Stimulated activated CD4-positive, alpha-beta T cell treated with anti-CD3 and anti-CD28 coated beads, Interleukin-12 subunit alpha, Interleukin-12 subunit beta, amount 100 ng/mL, for 48 hours (primary cell): Measurements from ENCODE around the gene NISCH.
A peak's percentile ranks its signal among the peaks of the same experiment; 100 is the strongest.

Experiments used
- DNase-seq, 3 donors: peaks; one replicate each; pipeline ENCODE4 v3.0.0-alpha.2; 2020; ENCODE audit warnings: low read depth in 2 of 3, low spot score in 1 of 3

The NISCH gene

DNA sequence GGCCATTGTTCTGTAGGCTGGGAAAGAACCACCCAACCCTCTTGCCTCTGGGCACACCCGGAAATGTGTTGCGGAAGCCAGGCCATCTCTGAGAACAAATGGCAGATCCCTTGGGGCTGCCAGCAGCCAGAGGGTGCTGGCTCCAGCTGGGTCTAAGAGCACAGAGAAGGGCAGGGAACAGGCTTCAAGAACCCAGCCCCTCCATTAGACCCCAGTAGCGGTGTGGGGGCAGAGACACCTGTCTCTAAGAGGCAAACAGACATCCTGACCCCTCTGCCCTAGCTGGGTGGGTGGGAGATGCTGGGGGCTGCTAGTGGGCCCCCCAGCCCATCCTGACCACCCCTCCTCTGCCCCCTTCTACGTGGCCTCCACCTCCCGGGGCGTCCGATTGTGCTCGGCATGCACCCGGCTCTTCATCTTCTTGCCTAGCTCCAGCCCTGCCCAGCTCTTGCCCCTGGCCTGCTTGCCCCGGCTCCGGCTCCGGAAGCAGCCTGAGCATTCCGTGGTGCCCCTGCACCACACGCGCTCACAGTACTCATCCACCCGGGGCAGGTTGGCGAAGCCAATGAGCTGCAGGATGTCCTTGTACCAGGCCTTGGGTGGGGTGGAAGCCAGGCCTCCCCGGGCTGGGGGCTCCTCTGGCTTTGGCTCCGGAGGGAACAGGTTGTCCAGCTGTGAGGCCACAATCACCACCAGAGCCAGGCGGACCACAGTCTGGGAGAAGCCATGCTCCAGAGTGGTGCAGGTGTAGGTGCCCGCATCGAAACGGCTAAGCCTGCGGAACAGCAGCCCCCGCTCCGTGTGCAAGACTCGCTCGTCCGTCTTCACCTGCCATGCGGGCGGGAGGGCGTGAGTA lies 19.9 kb upstream of the NISCH start:
- no peak for DNase-seq

GRCh38 chr3:52436500-52437149 lies 18.8 kb upstream of the NISCH start:
- DNase-seq: no peak

DNA sequence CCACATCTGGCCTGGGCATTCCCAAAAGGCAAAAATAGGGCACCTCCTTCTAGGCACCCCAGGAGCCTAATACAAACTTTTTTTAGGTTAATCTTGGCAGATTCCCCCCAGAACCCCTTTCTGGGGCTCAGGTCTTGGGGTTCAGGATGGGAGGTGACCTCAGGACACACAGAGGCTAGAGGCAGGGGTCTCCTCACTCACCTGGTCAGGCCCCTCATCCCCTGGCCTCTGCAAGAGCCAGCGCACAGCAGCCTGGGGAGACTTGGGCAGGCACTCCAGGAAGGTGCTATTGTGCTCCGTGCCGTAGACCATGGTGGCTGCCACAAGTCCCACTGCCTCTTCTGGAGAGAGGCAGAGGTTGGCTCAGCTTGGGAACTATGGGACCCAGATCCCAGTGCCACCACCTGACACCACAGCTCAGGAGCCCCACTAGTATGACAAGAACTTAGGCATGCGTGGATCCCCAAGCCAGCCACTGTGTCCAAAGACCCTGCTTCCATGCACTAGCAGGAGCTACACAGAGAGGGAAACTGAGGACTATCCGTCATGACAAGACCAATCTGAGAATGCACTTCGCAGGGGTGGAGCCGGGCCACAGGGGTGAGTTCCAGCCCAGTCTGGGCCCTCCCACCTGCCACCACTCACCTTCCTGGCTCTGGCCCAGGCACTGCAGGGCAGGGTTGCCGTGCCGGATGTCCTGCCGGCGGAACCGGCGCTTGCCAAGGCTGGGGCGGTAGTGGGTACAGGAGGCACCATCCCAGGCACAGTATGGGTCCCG lies 17.9 kb upstream of the NISCH start:
- DNase-seq: no peak

DNA sequence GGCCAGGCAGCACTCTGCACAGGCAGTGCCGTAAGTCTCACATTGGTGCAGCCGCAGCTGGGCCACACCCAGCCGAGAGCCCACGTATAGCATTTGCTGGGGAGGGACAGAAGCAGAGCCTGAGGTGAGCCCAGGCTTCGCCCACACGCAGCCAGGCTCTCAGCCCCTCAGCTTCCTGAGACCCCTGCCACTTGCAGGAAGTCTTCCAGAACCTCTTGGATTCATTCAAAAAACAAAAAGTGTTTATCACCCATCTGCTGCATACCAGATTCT lies 17.4 kb upstream of the NISCH start:
- DNase-seq: no peak

- DNase-seq: no peak
These were observed 16.6 kb upstream of the NISCH start for GRCh38 chr3:52438579-52439425.

DNA sequence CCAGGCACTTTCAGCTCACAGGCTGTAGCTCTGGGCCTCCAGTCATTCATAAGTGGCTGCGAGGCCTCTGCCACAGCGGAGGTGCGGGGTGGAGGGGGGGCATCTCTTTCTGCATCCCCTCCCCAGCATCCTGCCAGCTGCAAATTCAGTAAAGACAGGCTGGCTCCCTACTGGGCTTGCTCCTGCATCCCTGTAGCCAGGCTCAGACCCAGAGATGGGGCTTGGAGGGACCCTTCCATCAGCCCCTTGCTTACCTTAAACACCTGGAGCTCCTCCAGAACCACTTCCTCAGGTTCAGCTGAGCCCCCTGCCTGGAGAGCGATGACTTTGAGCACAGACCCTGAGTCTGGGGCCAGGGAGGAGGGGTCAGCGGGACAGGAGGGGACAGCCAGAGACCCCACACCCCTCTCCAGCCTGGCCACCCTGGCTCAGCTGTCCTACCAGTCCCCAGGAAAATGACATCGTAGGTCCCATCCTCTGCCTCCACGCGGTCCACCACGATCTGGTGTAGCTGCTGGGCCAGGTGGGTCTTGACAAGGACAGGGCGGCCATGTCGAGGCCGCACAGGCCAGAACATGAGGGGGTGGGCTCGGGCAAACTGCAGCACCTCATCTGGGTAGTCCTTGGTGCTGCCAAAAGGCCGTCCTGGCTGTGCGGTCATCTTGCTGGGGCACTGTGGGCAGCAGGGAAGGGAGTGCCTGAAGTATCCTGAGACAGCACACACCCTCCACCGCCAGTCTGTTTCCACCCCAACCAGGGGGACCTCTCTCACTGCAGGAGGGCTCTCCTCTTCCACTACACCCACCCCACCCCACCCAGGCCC lies 15.8 kb upstream of the NISCH start:
- DNase-seq: no peak

DNA sequence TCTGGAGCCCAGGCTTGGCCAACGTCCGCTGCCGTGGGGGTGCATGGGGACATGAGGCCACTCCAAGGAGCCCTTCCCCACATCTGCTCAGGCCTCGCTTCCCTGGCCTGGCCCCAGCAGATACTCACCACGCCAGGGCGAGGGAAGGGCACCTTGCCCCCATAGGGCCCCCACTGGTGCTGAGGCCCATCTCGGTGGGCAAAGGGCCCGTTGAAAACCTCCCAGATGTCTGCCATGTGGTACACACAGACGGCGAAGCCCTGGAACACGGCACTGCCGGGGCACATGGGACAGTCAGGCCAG lies 15.2 kb upstream of the NISCH start:
- no peak for DNase-seq

DNA sequence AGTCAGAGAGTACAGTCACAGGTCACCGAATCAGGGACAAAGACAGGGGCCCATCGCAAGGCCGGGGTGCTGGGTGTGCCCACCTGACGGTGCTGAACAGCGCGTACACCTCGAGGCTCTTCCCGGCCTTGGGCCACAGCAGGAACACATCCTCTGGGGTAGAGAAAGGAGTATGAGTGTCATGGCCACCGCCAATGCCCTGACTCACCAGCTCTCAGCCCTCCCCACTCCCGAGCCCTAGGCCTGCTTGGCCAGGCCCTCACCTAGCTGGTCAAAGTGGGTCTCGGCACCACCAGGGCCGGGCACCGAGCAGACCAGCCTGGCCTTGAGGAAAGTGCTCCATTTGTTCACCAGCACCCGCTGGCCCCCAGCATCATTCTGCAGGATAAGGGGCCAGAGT lies 14.7 kb upstream of the NISCH start:
- DNase-seq: no peak

DNA sequence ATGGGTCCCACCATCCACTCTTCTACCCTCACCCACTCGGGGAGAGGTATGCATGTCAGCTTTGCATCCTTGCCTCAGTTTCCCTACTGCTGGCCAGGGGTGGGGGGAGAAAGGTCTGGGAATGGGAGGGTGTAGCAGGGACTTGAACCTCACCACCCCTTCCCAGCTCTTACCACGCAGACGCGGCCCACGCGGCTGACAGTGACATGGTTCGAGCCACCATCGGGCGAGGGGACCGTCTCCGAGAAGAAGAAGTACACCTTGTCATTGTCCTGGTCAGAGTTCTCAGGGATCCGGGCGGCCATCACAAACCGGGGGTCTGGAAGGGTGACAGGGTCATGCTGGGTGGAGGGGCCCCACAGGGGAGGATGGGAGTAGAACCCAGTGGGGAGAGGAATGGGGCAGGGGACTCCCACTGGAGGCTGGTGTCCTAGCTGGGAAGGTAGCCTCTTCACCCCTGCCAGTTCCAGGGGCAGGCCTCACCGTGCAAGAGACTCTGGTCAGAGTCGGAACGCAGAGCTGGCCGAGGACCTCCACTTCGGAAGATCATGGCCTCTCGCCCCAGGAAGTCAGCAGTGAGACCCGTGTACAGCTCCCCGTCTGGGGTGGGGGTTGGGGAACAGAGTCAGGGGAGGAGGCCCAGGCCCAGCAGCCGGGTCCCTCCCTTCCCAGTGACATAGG lies 14.2 kb upstream of the NISCH start:
- no peak for DNase-seq

GRCh38 chr3:52441772-52442332 lies 13.6 kb upstream of the NISCH start:
- DNase-seq: no peak

GRCh38 chr3:52442409-52443267 lies 12.8 kb upstream of the NISCH start:
- no peak for DNase-seq

- DNase-seq: no peak
These were observed 12.2 kb upstream of the NISCH start for GRCh38 chr3:52443268-52443610.

- no peak for DNase-seq
These were observed 11.4 kb upstream of the NISCH start for GRCh38 chr3:52443791-52444687.

- DNase-seq: peak; percentile 65 to 76 (median 69)
These were observed 10.3 kb upstream of the NISCH start, which contains the start of gene SEMA3G for GRCh38 chr3:52444860-52445793. SEMA3G (minus strand) TSS chr3:52445103; CDS start chr3:52445027, 76 bp downstream.

GRCh38 chr3:52446042-52446441 lies 9.4 kb upstream of the NISCH start:
- DNase-seq: no peak

DNA sequence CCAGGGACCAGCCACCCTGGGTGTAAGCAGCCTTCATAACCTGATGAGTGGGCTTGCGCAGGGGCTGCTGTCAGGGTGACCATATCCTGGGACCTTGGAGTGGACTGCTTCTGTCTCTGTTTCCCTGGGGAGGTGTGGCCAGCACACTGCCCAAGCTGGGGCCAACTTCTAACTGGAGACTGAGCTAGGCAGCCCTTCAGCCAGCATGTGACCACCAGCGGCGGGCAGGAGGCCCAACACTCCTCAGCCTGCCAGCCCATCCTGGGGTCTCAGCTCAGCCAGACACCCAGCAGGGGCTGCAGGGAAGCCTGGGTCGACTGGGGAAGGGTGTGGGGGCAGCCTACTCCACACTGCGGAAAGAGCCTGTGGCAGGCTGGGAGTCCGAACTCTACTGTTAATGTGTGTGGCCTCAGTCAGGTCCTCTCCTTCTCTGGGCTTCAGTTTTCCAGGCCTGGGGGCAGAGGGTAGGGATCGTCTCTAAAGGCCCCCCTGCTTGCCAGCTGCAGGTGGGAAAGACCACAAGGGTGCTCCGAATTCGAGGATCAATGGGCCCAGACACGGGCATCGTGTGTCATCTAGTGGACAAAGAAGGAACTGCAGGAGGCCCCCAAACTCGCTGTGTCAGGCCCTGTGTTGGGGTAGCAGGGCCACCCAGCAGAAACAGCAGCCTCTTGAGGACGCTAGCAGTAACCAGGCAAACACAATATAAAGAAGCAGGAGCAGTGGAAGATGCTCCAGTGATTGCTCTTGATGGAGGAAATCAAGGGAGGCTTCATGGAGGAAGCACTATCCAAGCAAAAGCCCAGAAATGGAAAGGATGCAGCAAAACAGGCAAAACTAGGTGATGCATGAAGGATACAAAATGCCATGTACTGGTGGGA lies 8.5 kb upstream of the NISCH start:
- DNase-seq: peak; percentile 56 to 87 (median 59)
